ENCODE measurements around the gene EPAS1.

EPAS1 gene

DNA sequence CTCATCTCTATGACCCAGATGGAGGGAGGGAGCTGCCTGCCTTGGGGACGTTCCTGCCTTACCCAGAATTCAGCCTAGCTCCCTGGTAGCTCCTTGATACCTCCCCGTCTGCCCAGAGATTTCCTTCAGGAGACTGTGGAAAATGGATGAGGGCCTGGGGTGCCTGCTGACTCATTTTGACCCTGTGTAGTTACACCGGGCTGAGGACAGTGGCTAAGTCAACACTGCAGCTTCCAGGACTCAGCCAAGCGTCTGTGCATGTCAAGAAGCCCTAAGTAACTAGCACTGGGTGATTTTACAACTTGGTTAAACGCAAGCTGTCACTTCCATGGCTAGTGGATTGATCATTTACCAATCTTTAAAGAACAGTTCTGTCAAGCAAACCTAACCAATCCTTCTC, 23.3 kb upstream of the EPAS1 start:
- no peak for DNase-seq

DNA sequence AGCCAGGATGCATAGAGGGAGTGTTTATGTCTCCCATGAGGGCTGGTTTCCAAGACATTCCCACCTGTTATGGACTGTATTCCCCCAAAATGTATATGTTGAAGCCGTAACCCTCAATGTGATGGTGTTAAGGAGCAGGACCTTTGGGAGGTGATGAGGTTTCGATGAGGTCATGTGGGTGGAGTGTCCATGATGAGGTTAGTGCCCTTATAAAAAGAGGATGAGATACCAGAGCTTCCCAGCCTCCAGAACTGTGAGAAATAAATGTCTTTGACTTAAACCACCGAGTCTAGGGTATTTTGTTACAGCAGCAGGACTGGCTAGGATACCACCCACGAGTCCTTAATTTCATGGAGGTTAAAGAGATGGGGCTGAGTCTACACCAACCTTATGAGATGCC, 22.6 kb upstream of the EPAS1 start:
- DNase-seq: no peak

DNA sequence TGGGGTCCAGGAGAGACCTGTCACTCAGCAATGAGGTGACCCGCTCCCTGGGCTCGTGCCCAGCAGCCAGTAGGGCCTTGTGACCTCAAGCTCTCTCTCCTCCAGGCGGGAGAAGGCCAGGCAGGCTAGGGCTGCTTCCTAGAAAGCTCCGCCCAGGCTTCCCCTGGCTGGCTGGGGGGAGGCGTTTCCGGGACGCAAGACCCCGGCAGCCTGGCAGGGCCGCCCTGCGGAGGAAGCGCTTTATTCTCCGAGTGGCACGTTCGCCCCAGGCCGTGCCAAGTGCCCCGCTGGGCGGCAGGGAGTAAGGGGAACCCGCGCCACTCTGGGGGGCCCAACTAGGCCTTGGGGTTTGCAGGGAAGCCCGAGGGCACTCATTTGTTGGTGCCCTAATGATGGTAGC, 21.2 kb upstream of the EPAS1 start:
- no peak for DNase-seq

- peak; percentile 11 for DNase-seq
Measured at GRCh38 chr2:46276642-46277041, 20.6 kb upstream of the EPAS1 start.

DNA sequence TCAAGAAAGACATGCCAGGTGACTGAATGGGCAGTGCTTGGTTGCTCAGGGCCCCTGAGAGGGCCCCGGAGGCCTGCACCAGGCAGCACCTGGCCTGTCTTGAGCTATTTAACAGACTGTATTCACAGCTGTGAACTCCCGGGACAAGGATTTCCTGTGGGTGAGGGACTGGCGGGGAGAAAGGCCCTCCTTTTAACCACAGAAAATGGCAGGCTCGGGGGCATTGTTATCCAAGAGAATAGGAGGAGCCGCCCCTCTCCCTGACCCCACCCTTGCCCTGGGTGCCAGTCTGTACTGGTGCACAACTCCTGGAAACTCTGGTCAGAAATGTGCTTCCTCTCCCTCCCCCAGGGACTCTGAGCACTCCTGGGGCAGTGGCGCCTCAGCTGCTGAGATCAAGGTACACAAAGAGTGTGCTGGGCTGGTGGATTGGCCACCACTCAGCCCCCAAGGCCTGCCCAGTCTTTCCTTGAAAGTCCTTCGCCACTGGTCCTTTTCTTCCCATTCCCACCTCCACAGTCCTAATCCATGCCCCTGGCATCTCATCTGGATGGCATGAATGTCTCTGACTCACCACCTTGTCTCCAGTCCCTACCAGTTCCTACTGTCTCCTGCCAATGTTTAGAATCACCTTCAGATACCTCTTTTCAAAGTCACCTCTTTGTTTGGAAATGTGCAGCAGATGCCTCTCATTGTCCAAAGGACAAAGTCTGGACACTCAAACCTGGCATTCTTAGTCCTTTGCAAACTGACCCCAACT, 19.6 kb upstream of the EPAS1 start:
- DNase-seq: peak; percentile 8

DNA sequence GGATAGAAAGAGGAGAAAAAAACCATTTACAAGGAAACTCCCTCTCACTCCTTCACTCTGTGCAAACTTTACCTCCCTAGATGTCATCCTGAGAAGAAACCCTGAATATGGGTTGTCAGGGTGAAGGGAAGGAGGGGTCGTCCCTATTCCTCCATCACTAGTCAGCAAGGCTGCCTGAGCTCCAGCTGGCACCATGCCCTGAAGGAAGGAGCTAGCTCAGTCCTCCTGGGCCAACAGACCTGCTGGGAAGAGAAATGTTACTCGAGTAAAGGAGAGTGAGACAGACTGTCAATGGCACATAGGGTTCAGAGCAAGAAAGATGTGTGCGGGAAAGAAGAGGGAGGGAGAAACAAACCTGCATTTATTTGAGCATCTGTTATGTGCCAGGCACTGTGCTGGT, 18.3 kb upstream of the EPAS1 start:
- DNase-seq: no peak

- DNase-seq: no peak
Measured at GRCh38 chr2:46281939-46282338, 15.3 kb upstream of the EPAS1 start.

DNA sequence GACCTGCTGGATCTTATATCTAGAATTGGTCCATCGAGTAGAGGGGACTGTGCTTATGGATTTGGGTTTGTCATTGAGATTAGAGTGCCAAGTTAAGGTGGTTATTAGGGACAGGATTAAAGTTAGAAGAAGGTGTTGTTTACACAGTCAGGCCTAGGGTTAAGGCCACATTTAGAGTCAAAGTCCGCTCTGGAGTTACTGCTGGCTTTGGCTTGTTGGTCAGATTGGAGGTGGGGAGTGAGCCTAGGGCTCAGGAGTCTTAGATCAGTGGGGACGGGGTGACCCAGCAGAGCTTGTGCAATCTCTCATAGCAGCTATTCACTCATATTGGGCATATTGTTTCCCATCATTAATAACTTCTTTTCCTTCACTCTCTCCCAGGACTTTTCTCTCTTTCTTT, 13.5 kb upstream of the EPAS1 start:
- no peak for DNase-seq

GRCh38 chr2:46284260-46284659, 12.9 kb upstream of the EPAS1 start:
- DNase-seq: no peak

DNA sequence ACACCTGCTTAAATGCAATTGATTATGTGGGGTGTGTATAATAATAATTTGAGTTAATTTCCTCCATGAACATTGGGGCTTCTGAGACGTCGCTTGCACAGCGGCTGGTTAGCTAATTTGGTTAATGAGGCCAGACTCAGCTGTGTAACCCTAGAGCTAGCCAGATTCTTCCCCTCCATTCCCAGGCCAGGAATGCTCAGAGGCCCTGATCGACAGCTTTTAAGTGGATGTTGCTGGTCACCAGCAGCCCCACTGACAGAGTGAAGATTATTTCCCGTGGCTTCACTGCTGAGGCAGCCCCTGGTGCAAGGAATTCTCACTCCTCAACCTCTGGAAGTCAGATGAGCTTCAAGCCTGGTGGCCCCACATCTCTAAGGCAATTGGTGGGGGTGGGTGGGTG, 12.4 kb upstream of the EPAS1 start:
- DNase-seq: no peak

GRCh38 chr2:46286715-46287114, 10.5 kb upstream of the EPAS1 start:
- no peak for DNase-seq

DNA sequence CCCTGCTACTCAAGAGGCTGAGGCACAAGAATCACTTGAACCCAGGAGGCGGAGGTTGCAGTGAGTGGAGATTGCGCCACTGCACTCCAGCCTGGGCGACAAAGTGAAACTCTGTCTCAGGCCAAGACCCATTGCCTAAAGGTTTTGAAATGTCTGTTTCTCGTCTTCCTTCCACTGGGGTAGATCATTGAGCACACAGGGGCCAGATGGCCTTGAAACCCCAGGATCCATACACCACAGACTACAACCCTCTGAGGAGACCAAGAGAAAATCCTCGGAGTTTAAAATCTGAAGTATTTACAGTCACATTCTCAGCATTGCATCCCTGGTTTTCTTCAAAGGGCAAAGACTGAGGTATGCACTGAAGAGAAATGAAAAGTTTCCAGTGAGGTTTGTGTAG, 7.1 kb upstream of the EPAS1 start:
- DNase-seq: no peak

DNA sequence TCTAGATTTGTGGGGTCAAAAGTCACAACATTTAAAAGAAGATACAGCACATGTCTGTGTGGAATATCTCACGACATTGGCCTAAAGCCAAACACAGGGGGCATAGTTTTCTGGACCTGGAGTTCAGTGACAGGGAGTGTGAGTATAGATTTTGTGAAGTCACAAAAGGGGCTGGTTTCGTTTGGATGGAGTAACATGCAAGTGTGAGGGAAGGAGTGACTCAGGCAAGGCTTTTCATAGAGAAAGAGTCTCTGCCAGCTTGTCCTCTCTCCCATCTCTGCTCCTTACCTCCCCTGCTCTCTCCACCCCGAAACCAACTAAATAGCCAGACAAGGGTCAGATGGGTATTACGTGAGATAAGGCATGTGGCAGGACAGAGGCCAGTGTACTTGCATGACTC, 3.7 kb upstream of the EPAS1 start:
- DNase-seq: no peak

GRCh38 chr2:46294176-46294836, 2.9 kb upstream of the EPAS1 start:
- DNase-seq: peak; percentile 48

GRCh38 chr2:46296216-46296839, 879 bp upstream of the EPAS1 start:
- DNase-seq: peak; percentile 55

DNA sequence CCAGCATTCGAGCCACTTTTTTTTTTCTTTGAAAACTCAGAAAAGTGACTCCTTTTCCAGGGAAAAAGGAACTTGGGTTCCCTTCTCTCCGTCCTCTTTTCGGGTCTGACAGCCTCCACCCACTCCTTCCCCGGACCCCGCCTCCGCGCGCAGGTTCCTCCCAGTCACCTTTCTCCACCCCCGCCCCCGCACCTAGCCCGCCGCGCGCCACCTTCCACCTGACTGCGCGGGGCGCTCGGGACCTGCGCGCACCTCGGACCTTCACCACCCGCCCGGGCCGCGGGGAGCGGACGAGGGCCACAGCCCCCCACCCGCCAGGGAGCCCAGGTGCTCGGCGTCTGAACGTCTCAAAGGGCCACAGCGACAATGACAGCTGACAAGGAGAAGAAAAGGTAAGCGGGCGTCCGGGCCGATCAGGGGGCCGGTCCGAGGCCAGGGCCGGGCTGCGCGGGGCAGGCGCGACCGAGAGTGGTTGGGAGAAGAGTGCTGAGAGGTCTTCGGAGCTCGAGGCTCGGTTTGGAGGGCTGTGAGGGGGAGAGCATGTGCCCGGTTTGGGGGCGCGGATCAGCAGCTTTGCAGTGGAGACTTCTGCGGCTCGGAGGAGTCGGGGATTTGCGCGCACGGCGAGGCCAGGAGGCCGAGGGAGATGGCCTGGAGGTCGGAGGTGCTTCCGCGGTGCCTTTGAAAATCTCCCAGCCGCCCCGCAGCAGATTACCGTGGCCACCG, 502 bp downstream of the EPAS1 start:
- peak; percentile 84 for DNase-seq

GRCh38 chr2:46298272-46298521, 990 bp downstream of the EPAS1 start:
- no peak for DNase-seq

DNA sequence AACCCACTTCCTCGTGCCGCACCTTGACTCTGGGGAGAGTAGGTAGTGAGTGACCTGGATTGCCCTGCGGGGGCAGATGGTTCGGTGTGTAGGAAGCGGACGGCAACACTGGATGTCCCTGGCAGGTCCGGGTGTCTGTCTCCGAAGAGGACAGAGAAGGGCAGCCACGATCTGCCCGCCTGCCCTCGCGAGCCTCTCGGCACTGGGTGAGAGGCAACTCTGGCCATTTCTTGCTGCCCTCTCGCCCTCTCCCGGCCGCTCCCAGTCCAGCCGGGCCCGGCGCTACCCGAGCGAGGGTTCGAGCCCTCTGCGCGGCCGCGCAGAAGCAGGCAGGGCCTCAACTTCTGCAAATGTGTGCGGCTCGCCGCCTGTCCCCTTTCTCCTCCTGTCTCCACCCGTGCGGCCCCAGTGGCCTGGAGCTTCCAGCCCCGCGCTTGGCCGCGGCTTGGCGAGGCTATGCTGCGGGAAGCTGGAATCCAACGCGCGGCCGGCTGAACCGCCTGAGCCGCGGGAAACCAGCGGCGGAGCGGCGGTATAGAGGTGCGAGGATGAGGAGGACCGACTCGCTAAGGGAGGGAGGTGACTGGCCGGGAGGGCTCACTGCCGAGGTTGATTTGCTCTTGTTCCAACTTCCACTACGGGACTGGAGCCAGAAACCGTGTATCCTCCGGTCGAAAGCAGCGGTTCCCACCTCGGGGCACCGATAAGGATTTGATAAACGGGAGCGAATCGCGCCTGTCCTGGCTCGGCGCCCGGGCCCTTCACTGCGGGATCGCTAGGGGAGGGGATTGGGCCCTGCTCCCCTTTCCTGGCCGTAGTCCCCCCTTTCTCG, 1.5 kb downstream of the EPAS1 start:
- peak; percentile 32 for DNase-seq

- peak; percentile 32 for DNase-seq
Measured at GRCh38 chr2:46299365-46300263, 2.4 kb downstream of the EPAS1 start.

DNA sequence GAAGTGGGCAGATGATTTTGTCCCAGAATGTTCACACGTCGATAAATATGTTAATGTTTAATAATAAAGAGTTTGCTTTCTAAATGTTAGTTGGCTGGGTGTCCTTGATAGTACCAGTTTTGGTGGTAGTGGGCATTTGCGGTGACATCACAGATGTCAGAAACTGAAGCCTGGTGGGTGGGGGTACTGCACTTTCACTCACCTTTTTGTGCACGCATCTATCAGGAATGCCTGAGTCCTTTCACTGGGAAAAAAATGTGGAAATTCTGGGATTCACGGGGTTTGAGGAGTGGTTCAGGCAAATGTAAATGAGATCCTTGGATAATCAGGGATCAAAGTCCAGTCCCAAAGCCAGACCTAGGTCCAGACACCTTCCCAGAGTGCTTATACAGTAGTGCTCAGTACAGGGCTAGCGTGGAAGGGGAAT, 3.2 kb downstream of the EPAS1 start:
- no peak for DNase-seq

- no peak for DNase-seq
Measured at GRCh38 chr2:46302005-46302695, 4.9 kb downstream of the EPAS1 start.

Data from RPMI8226 (cell line).